WTC11 (cell line): Measurements from ENCODE around the gene EN2. TPM values are rescaled to one million over a fixed set of nuclear protein-coding genes. Genes with fewer than 3 reads are reported as not detected.
A peak's percentile ranks its signal among the peaks of the same experiment; 100 is the strongest.

Source experiments
- ATAC-seq: fragments of 200-7000 bp; cut with Tn5 transposase; 2 replicates; pipeline ENCODE4 v1.10.0; 2021; ENCODE audit warnings: mild to moderate bottlenecking, moderate library complexity
- CTCF ChIA-PET: fragments of 300-600 bp; sonication (Branson Sonifier 250); formaldehyde crosslinking; loops from one replicate; lab custom pipeline; 2021; ENCODE audit warnings: antibody characterized with exemption; lab: Charles Lee
- POLR2A ChIA-PET: fragments of 350-600 bp; sonication (Branson Sonifier 250); formaldehyde crosslinking; loops from one replicate; lab custom pipeline; 2021; ENCODE audit warnings: antibody characterized with exemption; lab: Charles Lee
- DNase-seq: peaks from one replicate; pipeline ENCODE4 v3.0.0; 2021; ENCODE audit warnings: low spot score
- H3K27ac Mint-ChIP-seq: 2 replicates; pipeline ENCODE4 v1.8.0; 2021; ENCODE audit warnings: mixed read lengths
- H3K27me3 Mint-ChIP-seq: 2 replicates; pipeline ENCODE4 v1.8.0; 2021; ENCODE audit warnings: low read depth, mild to moderate bottlenecking, moderate library complexity, mixed read lengths
- H3K36me3 Mint-ChIP-seq: 2 replicates; pipeline ENCODE4 v1.8.0; 2021; ENCODE audit warnings: mixed read lengths
- H3K4me1 Mint-ChIP-seq: 2 replicates; pipeline ENCODE4 v1.8.0; 2022; ENCODE audit warnings: mixed read lengths
- H3K4me3 Mint-ChIP-seq: 2 replicates; pipeline ENCODE4 v1.8.0; 2021; ENCODE audit warnings: mild to moderate bottlenecking, moderate library complexity, mixed read lengths
- H3K9me3 Mint-ChIP-seq: 2 replicates; pipeline ENCODE4 v1.8.0; 2021; ENCODE audit warnings: mixed read lengths
- CBFB ChIP-seq: sonication (generic); formaldehyde crosslinking; IDR thresholded peaks from 2 replicates; pipeline ENCODE4 v1.8.1; 2022; ENCODE audit warnings: mild to moderate bottlenecking, low read depth, missing genetic modification reagents
- CREM ChIP-seq: sonication (generic); formaldehyde crosslinking; IDR thresholded peaks from 2 replicates; pipeline ENCODE4 v1.8.1; 2022; ENCODE audit warnings: mild to moderate bottlenecking, missing genetic modification reagents, moderate library complexity
- ELF4 ChIP-seq: sonication (generic); formaldehyde crosslinking; IDR thresholded peaks from 2 replicates; pipeline ENCODE4 v1.8.1; 2022; ENCODE audit warnings: low read depth, mild to moderate bottlenecking, moderate library complexity, missing genetic modification reagents
- GRHL2 ChIP-seq: fragments of 250-450 bp; sonication (Bioruptor Pico); IDR thresholded peaks from 2 replicates; pipeline ENCODE4 v1.8.0; 2022; ENCODE audit warnings: mild to moderate bottlenecking, moderate library complexity; ENCODE audit not compliant: insufficient replicate concordance, severe bottlenecking
- HMGA2 ChIP-seq: fragments of 250-450 bp; sonication (Bioruptor Pico); IDR thresholded peaks from 2 replicates; pipeline ENCODE4 v1.4.0; 2021; ENCODE audit warnings: mild to moderate bottlenecking, moderate library complexity
- JUN ChIP-seq: sonication (generic); formaldehyde crosslinking; IDR thresholded peaks from 2 replicates; pipeline ENCODE4 v1.8.0; 2023; ENCODE audit warnings: mild to moderate bottlenecking, missing genetic modification reagents
- MAX ChIP-seq: sonication (generic); formaldehyde crosslinking; IDR thresholded peaks from 2 replicates; pipeline ENCODE4 v1.8.0; 2022; ENCODE audit warnings: mild to moderate bottlenecking, missing genetic modification reagents
- MLX ChIP-seq: sonication (generic); formaldehyde crosslinking; IDR thresholded peaks from 2 replicates; pipeline ENCODE4 v1.8.1; 2023; ENCODE audit warnings: mild to moderate bottlenecking, missing genetic modification reagents, moderate library complexity
- MXD4 ChIP-seq: fragments of 250-450 bp; sonication (Bioruptor Pico); IDR thresholded peaks from 2 replicates; pipeline ENCODE4 v1.8.0; 2021; ENCODE audit warnings: mild to moderate bottlenecking, moderate library complexity, borderline replicate concordance
- NR1H2 ChIP-seq: sonication (generic); formaldehyde crosslinking; IDR thresholded peaks from 2 replicates; pipeline ENCODE4 v1.9.0; 2021; ENCODE audit warnings: mild to moderate bottlenecking, moderate library complexity, missing genetic modification reagents
- NR3C1 ChIP-seq: sonication (generic); formaldehyde crosslinking; conservative IDR thresholded peaks from 2 replicates; pipeline ENCODE4 v1.8.1; 2023; ENCODE audit warnings: low read depth, mild to moderate bottlenecking, missing genetic modification reagents
- PRDM15 ChIP-seq: sonication (generic); formaldehyde crosslinking; IDR thresholded peaks from 2 replicates; pipeline ENCODE4 v1.8.0; 2022; ENCODE audit warnings: missing genetic modification reagents
- SOX15 ChIP-seq: fragments of 250-450 bp; sonication (Bioruptor Pico); IDR thresholded peaks from 2 replicates; pipeline ENCODE4 v1.9.0; 2021; ENCODE audit warnings: mild to moderate bottlenecking
- SP1 ChIP-seq: sonication (generic); formaldehyde crosslinking; conservative IDR thresholded peaks from 2 replicates; pipeline ENCODE4 v1.8.1; 2022; ENCODE audit warnings: missing genetic modification reagents
- ZNF219 ChIP-seq: sonication (generic); formaldehyde crosslinking; IDR thresholded peaks from 2 replicates; pipeline ENCODE4 v1.8.0; 2023; ENCODE audit warnings: missing genetic modification reagents, mild to moderate bottlenecking, borderline replicate concordance
- ZNF281 ChIP-seq: sonication (generic); formaldehyde crosslinking; IDR thresholded peaks from 2 replicates; pipeline ENCODE4 v1.8.0; 2023; ENCODE audit warnings: mild to moderate bottlenecking, missing genetic modification reagents
- ZNF317 ChIP-seq: sonication (generic); formaldehyde crosslinking; IDR thresholded peaks from 2 replicates; pipeline ENCODE4 v1.8.1; 2023; ENCODE audit warnings: low read depth, mild to moderate bottlenecking, moderate library complexity, missing genetic modification reagents, borderline replicate concordance
- ZNF416 ChIP-seq: fragments of 250-450 bp; sonication (Bioruptor Pico); IDR thresholded peaks from 2 replicates; pipeline ENCODE4 v1.9.0; 2021; ENCODE audit warnings: mild to moderate bottlenecking, inconsistent platforms
- ZNF425 ChIP-seq: fragments of 250-450 bp; sonication (Bioruptor Pico); conservative IDR thresholded peaks from 2 replicates; pipeline ENCODE4 v1.9.0; 2021; ENCODE audit warnings: mild to moderate bottlenecking
- total RNA-seq: library from RNA; stranded (reverse); gene quantifications from 3 replicates; pipeline ENCODE4 v1.2.3, GENCODE V29; 2021

Gene EN2
- total RNA-seq, 1 experiment from 2014 or later: not detected

- no peak for TF ChIP-seq ZNF281 (CRISPR knock-in tag)
- TF ChIP-seq JUN (CRISPR knock-in tag): no peak
- TF ChIP-seq, all 79 proteins: peak for 0
Measured at GRCh38 chr7:155409980-155410379, 47.9 kb upstream of the EN2 start (continued).

- Mint-ChIP-seq H3K27ac (no peak overlapping the region), H3K4me1 (peaks cover 14% of the 10 kb centered on the region), H3K9me3 (no peaks in the 10 kb centered on the region), H3K27me3 (peaks cover 9% of the 10 kb centered on the region), H3K36me3 (no peaks in the 10 kb centered on the region), H3K4me3 (no peak overlapping the region)
- DNase-seq (no peak), ATAC-seq (peak; percentile 23)
- ChIA-PET POLR2A (no interaction called here), CTCF (interaction anchor here (0.7 to 1.7 kb wide), 3 partner anchors 11 to 30 kb away, joined by 3 to 5 read pairs (median 3); no protein-coding TSS in a partner anchor)
- TF ChIP-seq SOX15: no peak
- no peak for TF ChIP-seq ZNF219 (CRISPR knock-in tag)
- no peak for TF ChIP-seq SP1
- no peak for TF ChIP-seq NR3C1 (CRISPR knock-in tag)
- no peak for TF ChIP-seq ZNF416 (CRISPR knock-in tag)
Measured at GRCh38 chr7:155410431-155410830, 47.5 kb upstream of the EN2 start.

- H3K4me1 Mint-ChIP-seq: peaks cover 14% of the 10 kb centered on the region
- ATAC-seq: no peak
- H3K27ac Mint-ChIP-seq: no peak overlapping the region
- CTCF ChIA-PET: no interaction called here
- no peaks in the 10 kb centered on the region for H3K36me3 Mint-ChIP-seq
- no peaks in the 10 kb centered on the region for H3K9me3 Mint-ChIP-seq
- TF ChIP-seq CBFB (CRISPR knock-in tag) (no peak), ZNF317 (CRISPR knock-in tag) (no peak), SP1 (no peak), MXD4 (CRISPR knock-in tag) (no peak), NR1H2 (no peak), MLX (no peak), CREM (CRISPR knock-in tag) (no peak), PRDM15 (CRISPR knock-in tag) (no peak), GRHL2 (CRISPR knock-in tag) (no peak), ELF4 (CRISPR knock-in tag) (no peak), MAX (CRISPR knock-in tag) (no peak), HMGA2 (CRISPR knock-in tag) (no peak), ZNF425 (CRISPR knock-in tag) (no peak)
- TF ChIP-seq, all 79 proteins: peak for 0
- Mint-ChIP-seq H3K4me3 (no peak overlapping the region), H3K27me3 (peaks cover 9% of the 10 kb centered on the region)
- DNase-seq: no peak
- POLR2A ChIA-PET: no interaction called here
Measured at GRCh38 chr7:155411718-155412415, 46.1 kb upstream of the EN2 start.
